ENCODE data around the gene IMPACT. TPM values are rescaled to one million over a fixed set of nuclear protein-coding genes. Genes with fewer than 3 reads are reported as not detected.

Gene IMPACT
- total RNA-seq, 4 donors from 2014 or later, result 14.9 to 22.9 (median 20.3) TPM

DNA sequence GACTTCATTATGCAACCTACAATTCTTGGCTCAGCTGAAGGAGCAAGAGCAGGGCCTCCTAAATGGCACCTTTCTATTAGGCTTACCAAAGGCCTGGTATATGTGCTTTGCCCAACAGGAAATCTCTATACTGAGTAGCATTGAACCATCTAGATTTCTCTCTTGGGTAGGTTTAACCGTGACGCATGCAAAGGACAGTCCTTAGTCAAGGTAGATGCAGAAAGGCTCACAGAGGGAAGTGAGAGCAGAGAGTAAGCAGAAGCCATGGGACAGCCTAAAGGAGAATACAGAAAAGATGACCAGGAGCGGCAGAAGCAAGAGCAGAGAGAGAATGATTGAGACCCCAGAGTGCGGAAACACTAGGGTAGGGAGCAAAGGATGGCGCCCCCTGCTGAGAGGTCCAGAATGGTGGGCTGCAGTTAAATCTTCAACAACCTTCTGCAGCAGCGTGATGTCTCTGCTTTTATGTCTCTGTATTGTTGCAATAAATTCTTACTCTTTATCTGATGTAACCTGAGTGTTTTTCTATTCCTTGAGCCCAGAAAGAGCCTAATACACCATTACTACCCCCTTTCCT, 24.2 kb upstream of the IMPACT start:
- TF ChIP-seq, protein P1, sequence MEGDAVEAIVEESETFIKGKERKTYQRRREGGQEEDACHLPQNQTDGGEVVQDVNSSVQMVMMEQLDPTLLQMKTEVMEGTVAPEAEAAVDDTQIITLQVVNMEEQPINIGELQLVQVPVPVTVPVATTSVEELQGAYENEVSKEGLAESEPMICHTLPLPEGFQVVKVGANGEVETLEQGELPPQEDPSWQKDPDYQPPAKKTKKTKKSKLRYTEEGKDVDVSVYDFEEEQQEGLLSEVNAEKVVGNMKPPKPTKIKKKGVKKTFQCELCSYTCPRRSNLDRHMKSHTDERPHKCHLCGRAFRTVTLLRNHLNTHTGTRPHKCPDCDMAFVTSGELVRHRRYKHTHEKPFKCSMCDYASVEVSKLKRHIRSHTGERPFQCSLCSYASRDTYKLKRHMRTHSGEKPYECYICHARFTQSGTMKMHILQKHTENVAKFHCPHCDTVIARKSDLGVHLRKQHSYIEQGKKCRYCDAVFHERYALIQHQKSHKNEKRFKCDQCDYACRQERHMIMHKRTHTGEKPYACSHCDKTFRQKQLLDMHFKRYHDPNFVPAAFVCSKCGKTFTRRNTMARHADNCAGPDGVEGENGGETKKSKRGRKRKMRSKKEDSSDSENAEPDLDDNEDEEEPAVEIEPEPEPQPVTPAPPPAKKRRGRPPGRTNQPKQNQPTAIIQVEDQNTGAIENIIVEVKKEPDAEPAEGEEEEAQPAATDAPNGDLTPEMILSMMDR (IDR thresholded peaks at IDR 0.05), result no peak
- DNase-seq (ENCODE audit: low spot score), result no peak
- ATAC-seq (ENCODE audit: low FRiP score), result no peak

DNA sequence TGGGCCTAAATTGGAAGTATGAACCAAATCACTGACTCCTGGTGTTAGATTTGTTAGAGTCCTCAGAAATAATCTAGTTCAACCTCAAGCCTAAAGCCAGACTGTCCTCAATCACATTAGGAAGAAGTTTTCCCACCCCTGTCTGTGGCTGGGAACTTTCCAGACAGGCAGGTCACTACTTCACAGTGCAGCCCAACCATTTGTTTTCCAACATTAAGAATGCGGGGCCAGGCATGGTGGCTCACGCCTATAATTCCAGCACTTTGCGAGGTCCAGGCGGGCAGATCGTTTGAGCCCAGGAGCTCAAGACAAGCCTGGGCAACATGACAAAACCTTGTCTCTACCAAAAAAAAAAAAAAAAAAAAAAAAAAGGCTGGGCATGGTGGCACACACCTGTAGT, 23.4 kb upstream of the IMPACT start:
- TF ChIP-seq, protein P1 (IDR thresholded peaks at IDR 0.05), result no peak
- no peak for ATAC-seq (ENCODE audit: low FRiP score)
- DNase-seq (ENCODE audit: low spot score), result no peak

- DNase-seq (ENCODE audit: low spot score) (no peak), ATAC-seq (ENCODE audit: low FRiP score) (no peak)
- TF ChIP-seq, protein P1 (IDR thresholded peaks at IDR 0.05), result no peak
Measured at GRCh38 chr18:24404591-24404990, 21.9 kb upstream of the IMPACT start.

GRCh38 chr18:24408496-24408895, 18.0 kb upstream of the IMPACT start:
- DNase-seq (ENCODE audit: low spot score) (no peak), ATAC-seq (ENCODE audit: low FRiP score) (no peak)
- TF ChIP-seq, protein P1 (IDR thresholded peaks at IDR 0.05), result no peak

- no peak for DNase-seq (ENCODE audit: low spot score)
- no peak for ATAC-seq (ENCODE audit: low FRiP score)
- TF ChIP-seq, protein P1 (IDR thresholded peaks at IDR 0.05), result no peak
Measured at GRCh38 chr18:24413148-24413547, 13.3 kb upstream of the IMPACT start.

GRCh38 chr18:24414349-24415003, 12.0 kb upstream of the IMPACT start:
- DNase-seq (ENCODE audit: low spot score) (no peak), ATAC-seq (ENCODE audit: low FRiP score) (no peak)
- TF ChIP-seq, protein P1 (IDR thresholded peaks at IDR 0.05), result no peak

DNA sequence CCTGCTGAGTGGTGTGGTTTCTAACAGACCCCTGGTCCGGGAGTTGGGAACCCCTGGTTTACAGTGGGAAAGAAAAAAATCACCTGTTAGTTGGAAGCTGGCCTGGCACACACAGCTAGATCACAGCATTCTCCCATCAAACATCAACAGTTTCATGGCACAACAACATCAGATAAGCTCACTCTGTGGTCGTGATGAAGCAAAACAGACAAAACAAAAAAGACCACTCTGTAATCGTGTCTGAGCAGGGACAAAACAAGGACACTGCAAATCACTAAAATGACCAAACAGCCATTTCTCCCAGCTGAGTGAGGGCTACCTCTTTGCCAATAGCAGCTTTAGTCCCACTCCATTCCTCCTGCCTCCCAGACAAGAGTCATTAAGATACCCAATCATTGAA, 9.0 kb upstream of the IMPACT start:
- TF ChIP-seq, protein P1 (IDR thresholded peaks at IDR 0.05), result no peak
- DNase-seq (ENCODE audit: low spot score) (no peak), ATAC-seq (ENCODE audit: low FRiP score) (no peak)
